ENCODE measurements around the gene NECTIN3. TPM values are rescaled to one million over a fixed set of nuclear protein-coding genes. Genes with fewer than 3 reads are reported as not detected.

Gene NECTIN3
- total and polyA plus RNA-seq, 2 of the 4 experiments (the other 2 are of a cell fraction) = 34.7 to 155 TPM

GRCh38 chr3:111229301-111229700 lies 157.7 kb downstream of the NECTIN3 start:
- in situ Hi-C loops (cut with MboI; ENCODE audit: low sequenced_read_pairs) (no loop called here), dilution Hi-C loops (cut with HindIII; ENCODE audit: low sequenced_read_pairs, unreplicated experiment) (no loop called here), intact Hi-C loops (cut with micrococcal nuclease) (no loop called here)
- ATAC-seq (ENCODE audit: low read depth) = no peak
- no peak overlapping the region for H2BK15ac ChIP-seq (ENCODE audit: low read depth, low read length)
- no peak overlapping the region for H3K4ac ChIP-seq (ENCODE audit: low read depth, low read length)
- no peak overlapping the region for H3K23ac ChIP-seq (ENCODE audit: low read depth, low read length)
- no TSS peak for BruUV-seq (replicated peaks)
- no peak overlapping the region for H2AK9ac ChIP-seq (replicated peaks; ENCODE audit: low read depth, low read length, poor library complexity)
- H3K4me1 ChIP-seq (ENCODE audit: control insufficient read depth, insufficient read depth, low read length) = peaks cover 2% of the 10 kb centered on the region; the same call in 1 of the 2 replicates
- no peaks in the 10 kb centered on the region for H4K20me1 ChIP-seq (ENCODE audit: insufficient read depth, low read length)
- no peak overlapping the region for H4K91ac ChIP-seq (ENCODE audit: insufficient read depth, low read depth, low read length)
- no peak overlapping the region for H2BK120ac ChIP-seq (ENCODE audit: low read depth, low read length)
- POLR2A ChIA-PET (ENCODE audit: unreplicated experiment) = no interaction called here
- CTCF ChIA-PET = no interaction called here
- H3K56ac ChIP-seq (ENCODE audit: extremely low read depth, insufficient read depth, low read length) = no peak overlapping the region
- no peaks in the 10 kb centered on the region for H3K79me1 ChIP-seq (ENCODE audit: low read depth in 1 of 2, low read length in 2 of 2)
- H3K9me3 ChIP-seq (ENCODE audit: control insufficient read depth, insufficient read depth, low read length) = no peaks in the 10 kb centered on the region
- peaks cover 4% of the 10 kb centered on the region for H3K9me1 ChIP-seq (ENCODE audit: insufficient read depth, low read length)
- H3K18ac ChIP-seq (ENCODE audit: low read depth, low read length) = no peak overlapping the region
- no peak overlapping the region for H4K5ac ChIP-seq (ENCODE audit: low read depth, low read length)
- 100% methylated on average over 2 of the region's 3 CpGs; no CpG with 5 or more reads in 1 of the 2 experiments for WGBS, 2 experiments (ENCODE audit: extremely low coverage in 2 of 2, insufficient read length in 1 of 2)
- no peak overlapping the region for H3K9ac ChIP-seq (ENCODE audit: low read depth, low read length)
- no peak overlapping the region for H2AK5ac ChIP-seq (ENCODE audit: low read depth, low read length)
- no peak overlapping the region for H3K27ac ChIP-seq (ENCODE audit: insufficient read depth, low read length)
- no peak overlapping the region for H4K8ac ChIP-seq (ENCODE audit: low read depth in 2 of 2, low read length in 2 of 2)
- H3K4me3 ChIP-seq (ENCODE audit: insufficient read depth, low read depth, low read length) = no peak overlapping the region
- H2BK20ac ChIP-seq (ENCODE audit: low read depth, low read length) = no peak overlapping the region
- DNase-seq = no peak
- no peak overlapping the region for H3K4me2 ChIP-seq (ENCODE audit: low read depth, low read length)
- no peaks in the 10 kb centered on the region for H3K27me3 ChIP-seq (ENCODE audit: control insufficient read depth, insufficient read depth, low read length)
- TF ChIP-seq, protein P1, sequence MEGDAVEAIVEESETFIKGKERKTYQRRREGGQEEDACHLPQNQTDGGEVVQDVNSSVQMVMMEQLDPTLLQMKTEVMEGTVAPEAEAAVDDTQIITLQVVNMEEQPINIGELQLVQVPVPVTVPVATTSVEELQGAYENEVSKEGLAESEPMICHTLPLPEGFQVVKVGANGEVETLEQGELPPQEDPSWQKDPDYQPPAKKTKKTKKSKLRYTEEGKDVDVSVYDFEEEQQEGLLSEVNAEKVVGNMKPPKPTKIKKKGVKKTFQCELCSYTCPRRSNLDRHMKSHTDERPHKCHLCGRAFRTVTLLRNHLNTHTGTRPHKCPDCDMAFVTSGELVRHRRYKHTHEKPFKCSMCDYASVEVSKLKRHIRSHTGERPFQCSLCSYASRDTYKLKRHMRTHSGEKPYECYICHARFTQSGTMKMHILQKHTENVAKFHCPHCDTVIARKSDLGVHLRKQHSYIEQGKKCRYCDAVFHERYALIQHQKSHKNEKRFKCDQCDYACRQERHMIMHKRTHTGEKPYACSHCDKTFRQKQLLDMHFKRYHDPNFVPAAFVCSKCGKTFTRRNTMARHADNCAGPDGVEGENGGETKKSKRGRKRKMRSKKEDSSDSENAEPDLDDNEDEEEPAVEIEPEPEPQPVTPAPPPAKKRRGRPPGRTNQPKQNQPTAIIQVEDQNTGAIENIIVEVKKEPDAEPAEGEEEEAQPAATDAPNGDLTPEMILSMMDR (conservative IDR thresholded peaks at IDR 0.05; ENCODE audit: low read depth, low read length) = no peak
- TF ChIP-seq MAFK (IDR thresholded peaks at IDR 0.05; ENCODE audit: low read depth, low read length) (no peak), RCOR1 (IDR thresholded peaks at IDR 0.05; ENCODE audit: insufficient replicate concordance, low read length) (no peak), NFE2L2 (IDR thresholded peaks at IDR 0.05; ENCODE audit: low read depth, low read length) (no peak)
- no peaks in the 10 kb centered on the region for H3K36me3 ChIP-seq (ENCODE audit: control insufficient read depth, insufficient read depth, low read length)
- H2AFZ ChIP-seq (replicated peaks; ENCODE audit: low read length, poor library complexity) = no peak overlapping the region
- no peak overlapping the region for H2BK5ac ChIP-seq (ENCODE audit: low read depth, low read length, poor library complexity, severe bottlenecking)
- no peak overlapping the region for H3K14ac ChIP-seq (replicated peaks; ENCODE audit: low read depth, low read length)

Measured in IMR-90 (cell line).